BJ (cell line): ENCODE results near the gene CPEB1. TPM values are rescaled to one million over a fixed set of nuclear protein-coding genes. Genes with fewer than 3 reads are reported as not detected.

Experiments
- CTCF ChIA-PET: fragments of 350-600 bp; formaldehyde crosslinking; extraction: SDS; loops from one replicate; lab custom pipeline; 2021; ENCODE audit warnings: antibody characterized with exemption, inconsistent platforms; lab: Yijun Ruan, JAX
- POLR2A ChIA-PET: fragments of 300-600 bp; sonication (Branson Sonifier 250); formaldehyde crosslinking; extraction: SDS; loops from one replicate; lab custom pipeline; 2021; ENCODE audit warnings: antibody characterized with exemption; lab: Charles Lee
- DNase-seq: peaks from one replicate; pipeline ENCODE4 v3.0.0-alpha.2; 2011; ENCODE audit warnings: low read depth
- H3K27me3 ChIP-seq: 2 replicates; pipeline ENCODE4 v1.6.0; 2011; ENCODE audit warnings: low read length; ENCODE audit not compliant: control insufficient read depth, insufficient read depth
- H3K36me3 ChIP-seq: 2 replicates; pipeline ENCODE4 v1.5.1; 2011; ENCODE audit warnings: low read length; ENCODE audit not compliant: control insufficient read depth, insufficient read depth
- H3K4me3 ChIP-seq: 2 replicates; pipeline ENCODE4 v1.5.1; 2011; ENCODE audit warnings: low read depth, mild to moderate bottlenecking, control low read depth, low read length
- polyA plus RNA-seq: library from polyadenylated mRNA; depleted of rRNA; stranded (reverse); fragments of >200 nt; gene quantifications from 2 replicates; pipeline ENCODE4 v1.2.3, GENCODE V29; 2011
- TF ChIP-seq, protein P1 (sequence below): IDR thresholded peaks from 2 replicates; pipeline ENCODE4 v1.5.1; 2011; ENCODE audit warnings: low read depth, mild to moderate bottlenecking, control low read depth, inconsistent platforms, low read length, moderate library complexity; ENCODE audit not compliant: insufficient read depth

CPEB1 gene
- polyA plus RNA-seq, 1 experiment: 4.1 TPM

DNA sequence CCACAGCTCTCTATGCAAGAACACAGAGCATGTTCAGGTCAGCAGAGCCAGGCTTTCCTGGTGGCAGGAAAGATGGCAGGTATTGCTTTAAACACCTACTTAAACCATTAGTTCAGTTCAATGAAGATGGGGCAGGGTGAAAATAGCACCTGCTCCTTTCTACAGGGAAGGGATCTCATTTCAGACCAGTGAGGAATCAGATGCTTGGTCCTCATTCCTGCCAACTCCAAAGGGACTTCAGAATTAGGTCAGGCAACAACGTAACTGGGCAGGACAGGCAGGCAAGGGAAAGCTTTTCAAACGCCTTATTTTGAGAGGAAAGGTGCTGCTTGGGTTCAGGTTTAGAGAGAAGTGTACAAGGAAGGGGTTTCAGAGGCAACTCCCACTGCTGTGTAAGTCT lies 94.3 kb downstream of the CPEB1 start:
- TF ChIP-seq, protein P1, sequence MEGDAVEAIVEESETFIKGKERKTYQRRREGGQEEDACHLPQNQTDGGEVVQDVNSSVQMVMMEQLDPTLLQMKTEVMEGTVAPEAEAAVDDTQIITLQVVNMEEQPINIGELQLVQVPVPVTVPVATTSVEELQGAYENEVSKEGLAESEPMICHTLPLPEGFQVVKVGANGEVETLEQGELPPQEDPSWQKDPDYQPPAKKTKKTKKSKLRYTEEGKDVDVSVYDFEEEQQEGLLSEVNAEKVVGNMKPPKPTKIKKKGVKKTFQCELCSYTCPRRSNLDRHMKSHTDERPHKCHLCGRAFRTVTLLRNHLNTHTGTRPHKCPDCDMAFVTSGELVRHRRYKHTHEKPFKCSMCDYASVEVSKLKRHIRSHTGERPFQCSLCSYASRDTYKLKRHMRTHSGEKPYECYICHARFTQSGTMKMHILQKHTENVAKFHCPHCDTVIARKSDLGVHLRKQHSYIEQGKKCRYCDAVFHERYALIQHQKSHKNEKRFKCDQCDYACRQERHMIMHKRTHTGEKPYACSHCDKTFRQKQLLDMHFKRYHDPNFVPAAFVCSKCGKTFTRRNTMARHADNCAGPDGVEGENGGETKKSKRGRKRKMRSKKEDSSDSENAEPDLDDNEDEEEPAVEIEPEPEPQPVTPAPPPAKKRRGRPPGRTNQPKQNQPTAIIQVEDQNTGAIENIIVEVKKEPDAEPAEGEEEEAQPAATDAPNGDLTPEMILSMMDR: no peak
- CTCF ChIA-PET: interaction anchor here (0.5 kb wide), 1 partner anchor 364 kb away, joined by 3 read pairs; no protein-coding TSS in a partner anchor

DNA sequence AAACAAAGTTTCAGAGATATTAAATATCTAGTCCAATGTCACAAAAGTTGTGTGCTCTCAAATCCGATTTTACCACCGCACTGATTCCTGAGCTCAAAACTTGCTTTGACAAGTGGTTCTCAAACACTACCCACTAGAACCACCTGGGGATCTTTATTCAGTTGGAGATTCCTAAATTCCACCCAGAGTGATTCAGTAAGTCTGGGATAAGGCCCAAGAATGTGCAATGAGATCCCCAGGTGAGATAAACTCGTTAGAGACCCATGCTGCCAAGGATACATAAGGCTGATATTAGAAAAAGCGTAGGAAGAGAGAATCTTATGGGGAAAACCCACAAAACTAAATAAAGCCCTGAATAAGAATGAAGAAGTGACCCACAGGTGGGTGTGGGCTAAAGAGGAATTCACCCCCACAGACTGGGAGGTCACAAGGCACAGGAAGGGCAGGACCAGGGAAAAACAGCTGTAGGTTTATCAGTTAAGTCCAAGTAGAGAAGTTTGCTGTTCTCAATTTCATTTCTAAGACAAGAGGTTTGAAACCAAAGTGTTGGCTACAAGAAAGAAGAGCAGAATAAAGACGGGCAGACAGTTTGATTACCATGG lies 95.4 kb downstream of the CPEB1 start:
- POLR2A ChIA-PET: interaction anchor here (0.6 kb wide), 2 partner anchors 9 to 11 kb away, joined by 3 to 9 read pairs; partner anchors contain the start of gene RPS17
- H3K4me3 ChIP-seq: no peak overlapping the region
- DNase-seq: no peak
- no peaks in the 10 kb centered on the region for H3K27me3 ChIP-seq
- TF ChIP-seq, protein P1: no peak
- CTCF ChIA-PET: no interaction called here
- no peaks in the 10 kb centered on the region for H3K36me3 ChIP-seq

More for the DNA sequence above, 94.3 kb downstream of the CPEB1 start:
- POLR2A ChIA-PET: no interaction called here
- no peaks in the 10 kb centered on the region for H3K36me3 ChIP-seq
- no peaks in the 10 kb centered on the region for H3K27me3 ChIP-seq
- DNase-seq: no peak
- H3K4me3 ChIP-seq: no peak overlapping the region

DNA sequence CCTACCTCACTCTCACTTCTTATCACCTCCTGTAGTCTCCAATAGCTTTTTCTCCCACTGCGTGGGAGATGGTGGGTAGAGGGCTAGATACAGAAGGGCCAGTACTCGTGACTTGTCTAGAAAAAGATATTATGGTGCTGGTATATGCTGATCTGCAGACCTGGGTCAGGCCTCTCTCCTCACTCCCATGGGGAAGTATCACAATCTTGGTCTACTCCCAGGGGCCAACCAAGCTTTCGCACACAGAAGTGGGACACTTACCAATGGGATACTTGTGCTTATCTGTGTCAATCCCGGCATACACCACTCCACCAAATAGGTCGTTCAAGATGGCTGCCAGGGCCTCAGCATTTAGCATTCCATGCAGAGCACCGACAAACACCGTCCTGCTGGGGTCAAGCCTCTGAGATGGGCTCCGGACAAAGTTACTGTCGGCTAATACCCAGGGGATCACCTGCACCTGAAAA lies 97.9 kb downstream of the CPEB1 start:
- CTCF ChIA-PET: interaction anchor here (1.0 to 1.5 kb wide), 2 partner anchors 9 to 18 kb away, joined by 3 to 5 read pairs; partner anchors contain the start of gene RPS17
- POLR2A ChIA-PET: no interaction called here
- TF ChIP-seq, protein P1: no peak

DNA sequence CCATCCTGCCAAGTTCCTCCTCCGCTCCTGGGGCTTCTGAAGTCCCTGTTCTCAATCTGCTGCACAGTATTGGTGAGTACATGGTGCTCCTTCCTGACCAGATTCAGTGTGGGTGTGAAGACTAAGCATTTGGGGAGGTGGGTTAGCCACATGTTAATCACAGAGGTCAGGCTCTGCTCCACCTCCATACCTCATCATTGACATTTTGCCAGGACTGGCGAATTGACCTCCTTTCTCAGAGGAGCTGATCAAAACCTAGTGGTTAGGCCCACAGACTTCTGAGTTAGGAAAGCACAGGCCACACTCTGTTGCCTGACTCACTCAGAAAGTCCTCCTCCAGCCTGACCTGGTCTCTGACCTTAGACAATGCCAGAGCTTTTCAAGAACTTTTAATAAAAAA lies 98.5 kb downstream of the CPEB1 start:
- no peaks in the 10 kb centered on the region for H3K27me3 ChIP-seq
- POLR2A ChIA-PET: no interaction called here
- H3K4me3 ChIP-seq: no peak overlapping the region
- TF ChIP-seq, protein P1: no peak
- no peaks in the 10 kb centered on the region for H3K36me3 ChIP-seq
- CTCF ChIA-PET: interaction anchor here (1.0 to 1.5 kb wide), 2 partner anchors 8 to 18 kb away, joined by 3 to 5 read pairs; partner anchors contain the start of gene RPS17
- DNase-seq: no peak

More for the DNA sequence above, 97.9 kb downstream of the CPEB1 start:
- DNase-seq: no peak
- no peak overlapping the region for H3K4me3 ChIP-seq
- H3K36me3 ChIP-seq: no peaks in the 10 kb centered on the region
- H3K27me3 ChIP-seq: no peaks in the 10 kb centered on the region

DNA sequence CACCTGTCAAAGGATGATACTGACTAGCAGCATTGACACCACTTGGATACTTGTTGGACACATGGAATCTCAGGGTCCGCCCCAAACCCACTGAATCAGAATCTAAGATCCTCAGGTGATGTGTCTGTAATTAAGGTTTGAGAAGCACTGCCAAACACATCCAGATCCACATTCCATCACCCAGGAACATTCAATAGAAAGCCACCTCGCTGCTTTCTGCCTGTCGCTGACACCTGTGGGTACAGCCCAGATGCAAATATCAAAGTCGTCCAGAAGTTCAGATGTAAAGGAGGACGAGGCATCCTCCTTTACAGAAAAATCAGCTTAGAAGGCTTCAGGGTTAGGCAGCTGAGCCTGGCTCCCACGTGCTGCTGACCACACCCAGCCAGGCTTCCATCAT lies 101.7 kb downstream of the CPEB1 start:
- no peak overlapping the region for H3K4me3 ChIP-seq
- no peak for DNase-seq
- H3K27me3 ChIP-seq: no peaks in the 10 kb centered on the region
- POLR2A ChIA-PET: no interaction called here
- TF ChIP-seq, protein P1: no peak
- no peaks in the 10 kb centered on the region; the same call in 1 of the 2 replicates for H3K36me3 ChIP-seq
- CTCF ChIA-PET: no interaction called here
